ENCODE results near the gene EME1. TPM values are rescaled to one million over a fixed set of nuclear protein-coding genes. Genes with fewer than 3 reads are reported as not detected.

EME1 gene
- total RNA-seq, 2 experiments from 2014 or later = 0.36 to 0.92 TPM

GRCh38 chr17:50379351-50380132 lies 6.5 kb downstream of the EME1 start:
- Mint-ChIP-seq H3K9me3 (no peaks in the 10 kb centered on the region), H3K4me3 (no peak overlapping the region), H3K36me3 (ENCODE audit: low read depth) (peaks cover 38% of the 10 kb centered on the region), H3K27me3 (no peaks in the 10 kb centered on the region), H3K27ac (no peak overlapping the region), H3K4me1 (ENCODE audit: low read depth) (no peaks in the 10 kb centered on the region)
- ChIA-PET CTCF (interaction anchor here (1.0 kb wide), 1 partner anchor 18 kb away, joined by 3 read pairs; no protein-coding TSS in a partner anchor), POLR2A (interaction anchor here (0.6 kb wide), 1 partner anchor 293 kb away, joined by 3 read pairs; no protein-coding TSS in a partner anchor)
- H3K4me3 ChIP-seq (ENCODE audit: low read length) = no peak overlapping the region
- H3K4me1 ChIP-seq (ENCODE audit: insufficient read depth, low read length) = no peaks in the 10 kb centered on the region
- no peak for ATAC-seq (ENCODE audit: poor library complexity)
- H3K27ac ChIP-seq (ENCODE audit: low read depth in 1 of 2, low read length in 2 of 2) = no peak overlapping the region
- intact Hi-C loops (cut with DNase I, micrococcal nuclease) = loop anchor here in 1 of 2 experiments (10.0 kb wide), 3 partner anchors 325 to 1405 kb away; partner anchors contain the start of genes ANKRD40, MBTD1 and UTP18
- TF ChIP-seq, protein P1, sequence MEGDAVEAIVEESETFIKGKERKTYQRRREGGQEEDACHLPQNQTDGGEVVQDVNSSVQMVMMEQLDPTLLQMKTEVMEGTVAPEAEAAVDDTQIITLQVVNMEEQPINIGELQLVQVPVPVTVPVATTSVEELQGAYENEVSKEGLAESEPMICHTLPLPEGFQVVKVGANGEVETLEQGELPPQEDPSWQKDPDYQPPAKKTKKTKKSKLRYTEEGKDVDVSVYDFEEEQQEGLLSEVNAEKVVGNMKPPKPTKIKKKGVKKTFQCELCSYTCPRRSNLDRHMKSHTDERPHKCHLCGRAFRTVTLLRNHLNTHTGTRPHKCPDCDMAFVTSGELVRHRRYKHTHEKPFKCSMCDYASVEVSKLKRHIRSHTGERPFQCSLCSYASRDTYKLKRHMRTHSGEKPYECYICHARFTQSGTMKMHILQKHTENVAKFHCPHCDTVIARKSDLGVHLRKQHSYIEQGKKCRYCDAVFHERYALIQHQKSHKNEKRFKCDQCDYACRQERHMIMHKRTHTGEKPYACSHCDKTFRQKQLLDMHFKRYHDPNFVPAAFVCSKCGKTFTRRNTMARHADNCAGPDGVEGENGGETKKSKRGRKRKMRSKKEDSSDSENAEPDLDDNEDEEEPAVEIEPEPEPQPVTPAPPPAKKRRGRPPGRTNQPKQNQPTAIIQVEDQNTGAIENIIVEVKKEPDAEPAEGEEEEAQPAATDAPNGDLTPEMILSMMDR (IDR thresholded peaks at IDR 0.05) = no peak
- H3K27me3 ChIP-seq (ENCODE audit: control insufficient read depth in 1 of 2, insufficient read depth in 2 of 2, low read length in 2 of 2) = no peaks in the 10 kb centered on the region
- no peak for DNase-seq
- H3K36me3 ChIP-seq (ENCODE audit: insufficient read depth, low read length) = peaks cover 41% of the 10 kb centered on the region
- no peaks in the 10 kb centered on the region for H3K9me3 ChIP-seq (ENCODE audit: control insufficient read depth in 1 of 2, insufficient read depth in 1 of 2, low read length in 2 of 2)

- Histone ChIP-seq H3K4me1 (ENCODE audit: insufficient read depth, low read length) (no peaks in the 10 kb centered on the region), H3K27me3 (ENCODE audit: control insufficient read depth in 1 of 2, insufficient read depth in 2 of 2, low read length in 2 of 2) (no peaks in the 10 kb centered on the region), H3K4me3 (ENCODE audit: low read length) (no peak overlapping the region), H3K9me3 (ENCODE audit: control insufficient read depth in 1 of 2, insufficient read depth in 1 of 2, low read length in 2 of 2) (no peaks in the 10 kb centered on the region), H3K27ac (ENCODE audit: low read depth in 1 of 2, low read length in 2 of 2) (no peak overlapping the region), H3K36me3 (ENCODE audit: insufficient read depth, low read length) (peaks cover 52% of the 10 kb centered on the region)
- no peak for DNase-seq
- Mint-ChIP-seq H3K27me3 (no peaks in the 10 kb centered on the region), H3K9me3 (no peaks in the 10 kb centered on the region), H3K36me3 (ENCODE audit: low read depth) (peaks cover 49% of the 10 kb centered on the region), H3K4me1 (ENCODE audit: low read depth) (no peaks in the 10 kb centered on the region), H3K4me3 (no peak overlapping the region), H3K27ac (peak overlapping the region; percentile 17)
- intact Hi-C loops (cut with DNase I, micrococcal nuclease) = loop anchor here in 1 of 2 experiments (10.0 kb wide), 1 partner anchor 1406 kb away; no protein-coding TSS in a partner anchor
- ATAC-seq (ENCODE audit: poor library complexity) = no peak
- POLR2A ChIA-PET = interaction anchor here (0.8 kb wide), 1 partner anchor 8 kb away, joined by 3 read pairs; the partner anchor contains the start of genes EME1 and MRPL27
- TF ChIP-seq, protein P1 (IDR thresholded peaks at IDR 0.05) = no peak
- CTCF ChIA-PET = interaction anchor here (1.3 to 2.6 kb wide), 2 partner anchors 17 to 18 kb away, joined by 3 to 9 read pairs; partner anchors contain the start of gene LRRC59
Observed at GRCh38 chr17:50380369-50381259, 7.6 kb downstream of the EME1 start.

DNA sequence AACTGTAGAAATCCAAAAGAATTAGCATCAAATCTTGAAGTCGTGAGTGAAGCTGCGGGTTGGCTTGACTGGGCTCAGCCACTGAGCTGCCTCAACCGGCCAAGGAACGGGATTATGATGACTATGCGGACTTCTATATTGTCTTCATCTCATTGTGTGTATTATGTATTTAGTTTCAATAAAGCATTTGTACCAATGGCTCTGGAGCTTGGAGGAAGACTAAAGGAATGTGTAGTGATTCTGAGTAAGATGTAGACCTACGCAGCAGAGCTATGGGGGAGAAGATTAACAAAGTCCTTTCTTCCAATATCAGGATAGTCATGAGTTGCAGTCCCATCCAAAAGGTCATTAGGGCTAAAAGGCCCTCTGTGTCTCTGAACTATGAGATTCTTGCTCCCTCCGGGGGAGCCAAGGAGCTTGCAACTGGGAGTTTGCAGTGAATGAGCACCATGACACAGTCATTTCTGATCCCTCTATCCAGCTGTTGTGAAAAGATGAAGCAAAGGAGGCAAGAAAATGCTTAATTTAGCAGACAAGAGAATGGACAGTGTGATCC lies 8.3 kb downstream of the EME1 start:
- Mint-ChIP-seq H3K36me3 (ENCODE audit: low read depth) (peaks cover 56% of the 10 kb centered on the region), H3K4me3 (no peak overlapping the region), H3K27ac (no peak overlapping the region), H3K27me3 (no peaks in the 10 kb centered on the region), H3K9me3 (no peaks in the 10 kb centered on the region), H3K4me1 (ENCODE audit: low read depth) (no peaks in the 10 kb centered on the region)
- intact Hi-C loops (cut with DNase I, micrococcal nuclease) = loop anchor here in 1 of 2 experiments (10.0 kb wide), 1 partner anchor 1407 kb away; no protein-coding TSS in a partner anchor
- H3K27me3 ChIP-seq (ENCODE audit: control insufficient read depth in 1 of 2, insufficient read depth in 2 of 2, low read length in 2 of 2) = no peaks in the 10 kb centered on the region
- no peak for DNase-seq
- POLR2A ChIA-PET = interaction anchor here (0.5 to 0.8 kb wide), 2 partner anchors 9 to 16 kb away, joined by 3 read pairs; partner anchors contain the start of genes EME1, LRRC59 and MRPL27
- no peaks in the 10 kb centered on the region for H3K4me1 ChIP-seq (ENCODE audit: insufficient read depth, low read length)
- TF ChIP-seq, protein P1 (IDR thresholded peaks at IDR 0.05) = no peak
- no peak for ATAC-seq (ENCODE audit: poor library complexity)
- H3K27ac ChIP-seq (ENCODE audit: low read depth in 1 of 2, low read length in 2 of 2) = no peak overlapping the region
- H3K36me3 ChIP-seq (ENCODE audit: insufficient read depth, low read length) = peaks cover 58% of the 10 kb centered on the region
- CTCF ChIA-PET = interaction anchor here (1.3 to 2.6 kb wide), 2 partner anchors 16 to 19 kb away, joined by 3 to 9 read pairs; partner anchors contain the start of gene LRRC59
- no peak overlapping the region for H3K4me3 ChIP-seq (ENCODE audit: low read length)
- H3K9me3 ChIP-seq (ENCODE audit: control insufficient read depth in 1 of 2, insufficient read depth in 1 of 2, low read length in 2 of 2) = no peaks in the 10 kb centered on the region

Data from CD4-positive, alpha-beta T cell (primary cell).